H1 (cell line): ENCODE results near the gene ANKRD9. TPM values are rescaled to one million over a fixed set of nuclear protein-coding genes. Genes with fewer than 3 reads are reported as not detected.

Source experiments
- polyA plus RNA-seq, 7 experiments: library from polyadenylated mRNA; depleted of rRNA in 3 of 7; stranded (reverse) in 5 of 7; unstranded in 2 of 7; fragments of >200 nt in 5 of 7; fragments of 200-250 nt in 2 of 7; gene quantifications; 1 replicate in 5 of 7; 2 replicates in 1 of 7; 4 replicates in 1 of 7; pipeline versions ENCODE4 v1.2.1 to v1.2.3, GENCODE V29; 2011 to 2013; ENCODE audit warnings: missing spikeins in 2 of 7, mixed read lengths in 2 of 7
- total RNA-seq: library from RNA; stranded (reverse); fragmentation: NEBNext Ultra II Directional; extraction: Animal tissue kit (Norgen Biotek cat#: 25700); gene quantifications from 2 replicates; pipeline ENCODE4 v1.2.1, GENCODE V29; 2021
- TF ChIP-seq, protein P1 (sequence below): IDR thresholded peaks from 2 replicates; pipeline ENCODE4 v1.6.1; 2011; ENCODE audit warnings: low read length, improper control_type of control experiment

ANKRD9 gene
- total and polyA plus RNA-seq, 2 of the 8 experiments (the other 6 are each of a cell fraction or from before 2014, with no cell fraction given) = 37.0 to 41.8 TPM

DNA sequence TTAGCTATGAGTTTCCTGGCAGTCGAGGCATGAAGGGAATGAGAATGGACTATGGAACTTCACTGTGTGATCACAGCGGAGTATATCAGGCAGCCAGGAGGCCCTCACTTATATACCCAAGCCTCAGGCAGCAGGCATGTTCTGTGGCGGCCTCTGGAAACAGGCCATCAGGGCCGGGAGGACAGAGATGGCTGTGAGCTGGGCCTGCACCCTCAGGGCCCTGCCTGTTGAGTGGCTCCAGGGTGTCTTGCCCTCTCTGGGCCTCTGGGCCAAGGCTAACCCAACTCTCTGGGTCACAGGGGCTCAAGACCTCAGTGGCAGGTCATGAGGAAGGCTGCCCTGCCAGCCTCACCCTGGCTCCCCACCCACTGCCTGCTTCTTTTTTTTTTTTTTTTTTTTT lies 49.0 kb upstream of the ANKRD9 start (continued):
- TF ChIP-seq, protein P1, sequence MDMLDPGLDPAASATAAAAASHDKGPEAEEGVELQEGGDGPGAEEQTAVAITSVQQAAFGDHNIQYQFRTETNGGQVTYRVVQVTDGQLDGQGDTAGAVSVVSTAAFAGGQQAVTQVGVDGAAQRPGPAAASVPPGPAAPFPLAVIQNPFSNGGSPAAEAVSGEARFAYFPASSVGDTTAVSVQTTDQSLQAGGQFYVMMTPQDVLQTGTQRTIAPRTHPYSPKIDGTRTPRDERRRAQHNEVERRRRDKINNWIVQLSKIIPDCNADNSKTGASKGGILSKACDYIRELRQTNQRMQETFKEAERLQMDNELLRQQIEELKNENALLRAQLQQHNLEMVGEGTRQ = no peak
